ENCODE data around the gene ATXN1.
"Not testable (repeated sequence)": the region's sequence is repeated elsewhere in the genome, so short reads cannot be mapped to it uniquely, and the experiment has no call there.

GRCh38 chr6:16263464-16264099, 497.7 kb downstream of the ATXN1 start:
- TF ChIP-seq BHLHE40 (IDR thresholded peaks at IDR 0.05; ENCODE audit: borderline replicate concordance); ELF4 (IDR thresholded peaks at IDR 0.05); FOXK2 (IDR thresholded peaks at IDR 0.05); SUZ12 (IDR thresholded peaks at IDR 0.05); FOXM1 (IDR thresholded peaks at IDR 0.05; ENCODE audit: borderline replicate concordance); NFRKB (IDR thresholded peaks at IDR 0.05); SP1 (IDR thresholded peaks at IDR 0.05); PKNOX1 (IDR thresholded peaks at IDR 0.05); FOXA1 (IDR thresholded peaks at IDR 0.05); ZNF384 (IDR thresholded peaks at IDR 0.05); LEF1 (IDR thresholded peaks at IDR 0.05; ENCODE audit: borderline replicate concordance); ARNT (IDR thresholded peaks at IDR 0.05); L3MBTL2 (conservative IDR thresholded peaks at IDR 0.05): not testable (repeated sequence)

All from HEK293T (cell line).